ENCODE data around the gene CTXND1. TPM values are rescaled to one million over a fixed set of nuclear protein-coding genes. Genes with fewer than 3 reads are reported as not detected.
A peak's percentile ranks its signal among the peaks of the same experiment; 100 is the strongest.

Gene CTXND1
- total and polyA plus RNA-seq, 2 of the 13 experiments (the other 11 are each of a cell fraction or from before 2014, with no cell fraction given), result 1.2 to 2.1 TPM

- no peak for TF ChIP-seq SP2 (CRISPR knock-in tag; IDR thresholded peaks at IDR 0.05)
- no peak for TF ChIP-seq ZNF766 (CRISPR knock-in tag; IDR thresholded peaks at IDR 0.05; ENCODE audit: borderline replicate concordance)
- no peak for TF ChIP-seq ZNF281 (CRISPR knock-in tag; IDR thresholded peaks at IDR 0.05; ENCODE audit: borderline replicate concordance)
- no peak for TF ChIP-seq SOX13 (IDR thresholded peaks at IDR 0.05)
- no peak for TF ChIP-seq SOX13 (CRISPR knock-in tag; conservative IDR thresholded peaks at IDR 0.05 in 1 of 2, IDR thresholded peaks at IDR 0.05 in 1 of 2)
- no peak for TF ChIP-seq ATF6 (CRISPR knock-in tag; conservative IDR thresholded peaks at IDR 0.05)
- TF ChIP-seq RAD21 (CRISPR knock-in tag; IDR thresholded peaks at IDR 0.05), result peak; percentile 30; the same call in 1 of the 2 replicates
- TF ChIP-seq ZNF768 (CRISPR knock-in tag; IDR thresholded peaks at IDR 0.05), result peak; percentile 94
- TF ChIP-seq THAP8 (CRISPR knock-in tag; IDR thresholded peaks at IDR 0.05; ENCODE audit: borderline replicate concordance), result no peak
- TF ChIP-seq RFX5 (IDR thresholded peaks at IDR 0.05; ENCODE audit: low read depth, low read length), result no peak
- no peak for TF ChIP-seq NR2F1 (CRISPR knock-in tag; IDR thresholded peaks at IDR 0.05)
- no peak for TF ChIP-seq ZSCAN30 (CRISPR knock-in tag; IDR thresholded peaks at IDR 0.05)
- peak; percentile 74 for TF ChIP-seq CTCF (CRISPR knock-in tag; IDR thresholded peaks at IDR 0.05)
- no peak for TF ChIP-seq EP300 (IDR thresholded peaks at IDR 0.05; ENCODE audit: low read depth in 2 of 2, low read length in 2 of 2)
- no peak for TF ChIP-seq EP300 (CRISPR knock-in tag; IDR thresholded peaks at IDR 0.05; ENCODE audit: borderline replicate concordance)
- no peak for TF ChIP-seq ZNF841 (CRISPR knock-in tag; IDR thresholded peaks at IDR 0.05; ENCODE audit: borderline replicate concordance)
- TF ChIP-seq ZNF704 (CRISPR knock-in tag; IDR thresholded peaks at IDR 0.05; ENCODE audit: borderline replicate concordance), result no peak
- TF ChIP-seq ZNF557 (CRISPR knock-in tag; IDR thresholded peaks at IDR 0.05), result no peak
- no peak for TF ChIP-seq TFDP2 (CRISPR knock-in tag; IDR thresholded peaks at IDR 0.05)
- TF ChIP-seq, protein P1, sequence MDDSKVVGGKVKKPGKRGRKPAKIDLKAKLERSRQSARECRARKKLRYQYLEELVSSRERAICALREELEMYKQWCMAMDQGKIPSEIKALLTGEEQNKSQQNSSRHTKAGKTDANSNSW (CRISPR knock-in tag; IDR thresholded peaks at IDR 0.05; ENCODE audit: borderline replicate concordance), result no peak
These were observed 17.1 kb downstream of the CTXND1 start (continued) for GRCh38 chr15:80234883-80235282.

Data from HepG2 (cell line).